GM12875 (cell line): ENCODE results near the gene TMEM135.

ENCODE experiments used
- H3K4me3 ChIP-seq: one replicate; pipeline ENCODE4 v1.5.1; 2011; ENCODE audit warnings: low read depth, low read length, control low read depth
- CTCF ChIP-seq: IDR thresholded peaks from 2 replicates; pipeline ENCODE4 v1.5.1; 2011; ENCODE audit warnings: low read depth, mild to moderate bottlenecking, control low read depth, inconsistent platforms, low read length, moderate library complexity, borderline replicate concordance; ENCODE audit not compliant: insufficient read depth

TMEM135 gene

GRCh38 chr11:87356428-87356827 lies 318.7 kb downstream of the TMEM135 start:
- TF ChIP-seq CTCF = no peak
- H3K4me3 ChIP-seq = no peak overlapping the region

- TF ChIP-seq CTCF = no peak
- no peak overlapping the region for H3K4me3 ChIP-seq
Measured at GRCh38 chr11:87358461-87358860, 320.7 kb downstream of the TMEM135 start.

GRCh38 chr11:87359401-87359800 lies 321.7 kb downstream of the TMEM135 start:
- TF ChIP-seq CTCF = no peak
- H3K4me3 ChIP-seq = no peak overlapping the region

- H3K4me3 ChIP-seq = no peak overlapping the region
- TF ChIP-seq CTCF = no peak
Measured at GRCh38 chr11:87361891-87362290, 324.2 kb downstream of the TMEM135 start.

- no peak for TF ChIP-seq CTCF
- H3K4me3 ChIP-seq = no peak overlapping the region
Measured at GRCh38 chr11:87366346-87366745, 328.6 kb downstream of the TMEM135 start.

- TF ChIP-seq CTCF = no peak
- no peak overlapping the region for H3K4me3 ChIP-seq
Measured at GRCh38 chr11:87366763-87367405, 329.1 kb downstream of the TMEM135 start.

- no peak overlapping the region for H3K4me3 ChIP-seq
- no peak for TF ChIP-seq CTCF
Measured at GRCh38 chr11:87368151-87368550, 330.4 kb downstream of the TMEM135 start.
